SU-DHL-6 (cell line): ENCODE results near the gene PDIA5.

Experiments used
- H2AFZ ChIP-seq: fragments of 200-600 bp; sonication (generic); 2 replicates; pipeline ENCODE4 v1.6.1; 2014; ENCODE audit warnings: low read depth, mild to moderate bottlenecking, moderate library complexity, mixed read lengths, antibody characterized with exemption, low read length; ENCODE audit not compliant: severe bottlenecking
- H3F3A ChIP-seq: fragments of 200-600 bp; shearing (Covaris generic); 2 replicates; pipeline ENCODE4 v1.6.0; 2016; ENCODE audit warnings: antibody characterized with exemption, mild to moderate bottlenecking; ENCODE audit not compliant: insufficient read depth
- H3K27ac ChIP-seq: fragments of 200-600 bp; sonication (generic); 2 replicates; pipeline ENCODE4 v1.5.1; 2016; ENCODE audit warnings: low read depth, mild to moderate bottlenecking, low read length, moderate library complexity, mixed read lengths
- H3K27me3 ChIP-seq: fragments of 200-600 bp; sonication (generic), shearing (Covaris generic); 2 replicates; pipeline ENCODE4 v1.6.0; 2014; ENCODE audit warnings: mild to moderate bottlenecking, low read length
- H3K36me3 ChIP-seq: fragments of 200-600 bp; sonication (generic); 2 replicates; pipeline ENCODE4 v1.6.1; 2014; ENCODE audit warnings: mild to moderate bottlenecking, low read length, mixed read lengths
- H3K4me2 ChIP-seq: fragments of 300-600, 200-600 bp; shearing (Covaris generic), sonication (generic); 2 replicates; pipeline ENCODE4 v1.6.0; 2014; ENCODE audit warnings: low read length, low read depth, mild to moderate bottlenecking; ENCODE audit not compliant: poor library complexity, severe bottlenecking
- H3K4me3 ChIP-seq: fragments of 200-600 bp; sonication (generic); 2 replicates; pipeline ENCODE4 v1.5.1; 2014; ENCODE audit warnings: antibody characterized with exemption, low read length, mild to moderate bottlenecking, mixed read lengths; ENCODE audit not compliant: insufficient read depth, poor library complexity, severe bottlenecking
- H3K79me2 ChIP-seq: fragments of 200-600 bp; sonication (generic); 2 replicates; pipeline ENCODE4 v1.6.1; 2014; ENCODE audit warnings: mild to moderate bottlenecking, low read length, moderate library complexity; ENCODE audit not compliant: insufficient read depth
- H3K9ac ChIP-seq: fragments of 200-600 bp; sonication (generic); 2 replicates; pipeline ENCODE4 v1.7.0; 2014; ENCODE audit warnings: mild to moderate bottlenecking, low read length
- H3K9me2 ChIP-seq: fragments of 200-600 bp; sonication (generic); replicated peaks from 2 replicates; pipeline ENCODE4 v1.6.1; 2014; ENCODE audit warnings: low read length; ENCODE audit not compliant: insufficient read depth
- H3K9me3 ChIP-seq: fragments of 200-600 bp; sonication (generic); 2 replicates; pipeline ENCODE4 v1.6.1; 2014; ENCODE audit warnings: low read length, mixed read lengths; ENCODE audit not compliant: insufficient read depth
- H4K20me1 ChIP-seq: fragments of 200-600 bp; sonication (generic); 2 replicates; pipeline ENCODE4 v1.6.1; 2014; ENCODE audit warnings: low read depth, mild to moderate bottlenecking, antibody characterized with exemption, low read length, moderate library complexity, mixed read lengths
- CTCF ChIP-seq: fragments of 200-600 bp; sonication (generic); IDR thresholded peaks from one replicate; pipeline ENCODE4 v1.5.1; 2017; ENCODE audit warnings: antibody characterized with exemption, mild to moderate bottlenecking, low read length, moderate library complexity; ENCODE audit not compliant: insufficient read depth, poor library complexity, severe bottlenecking
- EZH2phosphoT487 ChIP-seq: fragments of 200-600 bp; sonication (generic), shearing (Covaris generic); conservative IDR thresholded peaks from 2 replicates; pipeline ENCODE4 v1.6.1; 2018; ENCODE audit warnings: mild to moderate bottlenecking, antibody characterized with exemption, low read length, moderate library complexity, mixed read lengths

The PDIA5 gene

GRCh38 chr3:123055352-123055751, 11.5 kb upstream of the PDIA5 start:
- H4K20me1 ChIP-seq: no peaks in the 10 kb centered on the region
- TF ChIP-seq EZH2phosphoT487 (no peak), CTCF (no peak)
- no peaks in the 10 kb centered on the region for H3K36me3 ChIP-seq
- no peak overlapping the region for H3K9ac ChIP-seq
- H3F3A ChIP-seq: no peaks in the 10 kb centered on the region
- no peak overlapping the region for H3K4me3 ChIP-seq
- no peaks in the 10 kb centered on the region for H3K79me2 ChIP-seq
- H3K9me3 ChIP-seq: no peaks in the 10 kb centered on the region
- H3K9me2 ChIP-seq: no peaks in the 10 kb centered on the region
- no peak overlapping the region for H3K27ac ChIP-seq
- H3K4me2 ChIP-seq: no peak overlapping the region
- no peaks in the 10 kb centered on the region for H3K27me3 ChIP-seq
- H2AFZ ChIP-seq: no peak overlapping the region

- Histone ChIP-seq H3K79me2 (no peaks in the 10 kb centered on the region), H3K9me2 (no peaks in the 10 kb centered on the region), H3F3A (no peaks in the 10 kb centered on the region), H3K4me3 (no peak overlapping the region), H3K4me2 (no peak overlapping the region), H3K9me3 (no peaks in the 10 kb centered on the region), H3K9ac (no peak overlapping the region), H3K27ac (no peak overlapping the region), H3K27me3 (no peaks in the 10 kb centered on the region), H4K20me1 (no peaks in the 10 kb centered on the region), H2AFZ (no peak overlapping the region), H3K36me3 (no peaks in the 10 kb centered on the region)
- no peak for TF ChIP-seq CTCF
- TF ChIP-seq EZH2phosphoT487: no peak
These were observed 8.3 kb upstream of the PDIA5 start for GRCh38 chr3:123058505-123058904.

- H3K4me3 ChIP-seq: no peak overlapping the region
- no peaks in the 10 kb centered on the region for H4K20me1 ChIP-seq
- no peaks in the 10 kb centered on the region for H3K9me3 ChIP-seq
- no peaks in the 10 kb centered on the region for H3K9me2 ChIP-seq
- no peak overlapping the region for H3K27ac ChIP-seq
- no peaks in the 10 kb centered on the region for H3K36me3 ChIP-seq
- no peak overlapping the region for H3K9ac ChIP-seq
- H2AFZ ChIP-seq: no peak overlapping the region
- H3F3A ChIP-seq: no peaks in the 10 kb centered on the region
- no peak for TF ChIP-seq EZH2phosphoT487
- TF ChIP-seq CTCF: no peak
- H3K27me3 ChIP-seq: no peaks in the 10 kb centered on the region
- H3K79me2 ChIP-seq: no peaks in the 10 kb centered on the region
- H3K4me2 ChIP-seq: no peak overlapping the region
These were observed 6.8 kb upstream of the PDIA5 start for GRCh38 chr3:123060054-123060453.

- no peaks in the 10 kb centered on the region for H3K27me3 ChIP-seq
- no peaks in the 10 kb centered on the region for H4K20me1 ChIP-seq
- H3K36me3 ChIP-seq: no peaks in the 10 kb centered on the region
- H3K79me2 ChIP-seq: no peaks in the 10 kb centered on the region
- no peak overlapping the region for H2AFZ ChIP-seq
- H3K9me3 ChIP-seq: no peaks in the 10 kb centered on the region
- H3K27ac ChIP-seq: no peak overlapping the region
- H3K9ac ChIP-seq: no peak overlapping the region
- H3K4me3 ChIP-seq: no peak overlapping the region
- no peak overlapping the region for H3K4me2 ChIP-seq
- no peak for TF ChIP-seq CTCF
- TF ChIP-seq EZH2phosphoT487: no peak
- H3K9me2 ChIP-seq: no peaks in the 10 kb centered on the region
- H3F3A ChIP-seq: no peaks in the 10 kb centered on the region
These were observed 5.0 kb upstream of the PDIA5 start for GRCh38 chr3:123061856-123062255.
